ENCODE data around the gene KRTAP19-1. TPM values are rescaled to one million over a fixed set of nuclear protein-coding genes. Genes with fewer than 3 reads are reported as not detected.

The KRTAP19-1 gene
- polyA plus RNA-seq, 1 donor from 2014 or later = not detected

GRCh38 chr21:30447056-30447455 is 33.1 kb downstream of the KRTAP19-1 start:
- no peak overlapping the region for H3K27ac Mint-ChIP-seq
- no peaks in the 10 kb centered on the region for H3K36me3 Mint-ChIP-seq
- H3K27me3 Mint-ChIP-seq = no peaks in the 10 kb centered on the region
- H3K4me3 Mint-ChIP-seq = no peak overlapping the region
- peaks cover 0 to 3% (median 0%) of the 10 kb centered on the region in 3 donors for H3K9me3 Mint-ChIP-seq
- H3K4me1 Mint-ChIP-seq = peaks cover 0 to 1% (median 0%) of the 10 kb centered on the region in 3 donors

GRCh38 chr21:30444204-30444603 is 36.0 kb downstream of the KRTAP19-1 start:
- Mint-ChIP-seq H3K9me3 (peaks cover 0 to 5% (median 4%) of the 10 kb centered on the region in 3 donors), H3K27me3 (no peaks in the 10 kb centered on the region), H3K36me3 (no peaks in the 10 kb centered on the region), H3K4me1 (no peaks in the 10 kb centered on the region), H3K27ac (no peak overlapping the region), H3K4me3 (no peak overlapping the region)

GRCh38 chr21:30443226-30443625 is 36.9 kb downstream of the KRTAP19-1 start:
- no peaks in the 10 kb centered on the region for H3K4me1 Mint-ChIP-seq
- H3K9me3 Mint-ChIP-seq = peaks cover 0 to 5% (median 4%) of the 10 kb centered on the region in 3 donors
- H3K27me3 Mint-ChIP-seq = no peaks in the 10 kb centered on the region
- H3K27ac Mint-ChIP-seq = no peak overlapping the region
- no peak overlapping the region for H3K4me3 Mint-ChIP-seq
- H3K36me3 Mint-ChIP-seq = no peaks in the 10 kb centered on the region

- no peak within 1 kb of the TSS for H3K4me3 Mint-ChIP-seq
- H3K9me3 Mint-ChIP-seq = peaks cover 3 to 5% (median 4%) of the 10 kb centered on the region in 3 donors
- H3K4me1 Mint-ChIP-seq = no peaks in the 10 kb centered on the region
- H3K36me3 Mint-ChIP-seq = no peaks in the 10 kb centered on the region
- H3K27me3 Mint-ChIP-seq = no peaks in the 10 kb centered on the region
- no peak within 1 kb of the TSS for H3K27ac Mint-ChIP-seq
These were observed 40.2 kb downstream of the KRTAP19-1 start, which contains the start of gene KRTAP15-1 for GRCh38 chr21:30439975-30440374. KRTAP15-1 (plus strand) TSS chr21:30440275; CDS start chr21:30440328, 53 bp downstream.

GRCh38 chr21:30437010-30437565 is 43.1 kb downstream of the KRTAP19-1 start:
- Mint-ChIP-seq H3K36me3 (no peaks in the 10 kb centered on the region), H3K9me3 (peaks cover 3 to 8% (median 3%) of the 10 kb centered on the region in 3 donors), H3K27ac (no peak overlapping the region), H3K27me3 (no peaks in the 10 kb centered on the region), H3K4me3 (no peak overlapping the region), H3K4me1 (no peaks in the 10 kb centered on the region)

GRCh38 chr21:30434033-30434631 is 46.0 kb downstream of the KRTAP19-1 start:
- Mint-ChIP-seq H3K27me3 (no peaks in the 10 kb centered on the region), H3K27ac (no peak overlapping the region), H3K4me3 (no peak overlapping the region), H3K9me3 (peaks cover 2 to 3% (median 3%) of the 10 kb centered on the region in 3 donors), H3K36me3 (no peaks in the 10 kb centered on the region), H3K4me1 (no peaks in the 10 kb centered on the region)

- H3K36me3 Mint-ChIP-seq = no peaks in the 10 kb centered on the region
- no peaks in the 10 kb centered on the region for H3K27me3 Mint-ChIP-seq
- H3K27ac Mint-ChIP-seq = no peak within 1 kb of the TSS
- H3K9me3 Mint-ChIP-seq = peaks cover 3 to 7% (median 4%) of the 10 kb centered on the region in 3 donors
- peaks cover 0 to 4% (median 0%) of the 10 kb centered on the region in 3 donors for H3K4me1 Mint-ChIP-seq
- no peak within 1 kb of the TSS for H3K4me3 Mint-ChIP-seq
These were observed 50.0 kb downstream of the KRTAP19-1 start, which contains the start of gene KRTAP13-4 for GRCh38 chr21:30430170-30430655. KRTAP13-4 (plus strand) TSS chr21:30430220; CDS start chr21:30430276, 56 bp downstream.

Other genes starting within 250 kb of the KRTAP19-1 start
- gene KRTAP24-1, start 197.4 kb downstream of the KRTAP19-1 start, polyA plus RNA-seq = not detected
- not detected for gene KRTAP25-1, start 190.9 kb downstream of the KRTAP19-1 start, polyA plus RNA-seq
- gene KRTAP26-1, start 160.1 kb downstream of the KRTAP19-1 start, polyA plus RNA-seq = not detected
- not detected for gene KRTAP27-1, start 142.7 kb downstream of the KRTAP19-1 start, polyA plus RNA-seq
- gene KRTAP23-1, start 131.8 kb downstream of the KRTAP19-1 start, polyA plus RNA-seq = not detected
- gene KRTAP13-2, start 108.1 kb downstream of the KRTAP19-1 start, polyA plus RNA-seq = not detected
- gene KRTAP13-1, start 84.3 kb downstream of the KRTAP19-1 start, polyA plus RNA-seq = not detected
- not detected for gene KRTAP13-3, start 54.4 kb downstream of the KRTAP19-1 start, polyA plus RNA-seq
- not detected for gene KRTAP13-4, start 50.1 kb downstream of the KRTAP19-1 start, polyA plus RNA-seq
- gene KRTAP15-1, start 40.1 kb downstream of the KRTAP19-1 start, polyA plus RNA-seq = not detected
- gene KRTAP19-2, start 7.1 kb upstream of the KRTAP19-1 start, polyA plus RNA-seq = not detected
- gene KRTAP19-3, start 11.6 kb upstream of the KRTAP19-1 start, polyA plus RNA-seq = not detected
- gene KRTAP19-4, start 16.8 kb upstream of the KRTAP19-1 start, polyA plus RNA-seq = not detected
- gene KRTAP19-5, start 21.8 kb upstream of the KRTAP19-1 start, polyA plus RNA-seq = not detected
- not detected for gene KRTAP19-6, start 61.5 kb upstream of the KRTAP19-1 start, polyA plus RNA-seq
- gene KRTAP19-7, start 80.9 kb upstream of the KRTAP19-1 start, polyA plus RNA-seq = not detected
- not detected for gene KRTAP22-2, start 110.0 kb upstream of the KRTAP19-1 start, polyA plus RNA-seq
- gene KRTAP6-3, start 112.1 kb upstream of the KRTAP19-1 start, polyA plus RNA-seq = not detected
- not detected for gene KRTAP6-2, start 118.5 kb upstream of the KRTAP19-1 start, polyA plus RNA-seq
- gene KRTAP22-1, start 120.7 kb upstream of the KRTAP19-1 start, polyA plus RNA-seq = not detected
- gene KRTAP6-1, start 133.6 kb upstream of the KRTAP19-1 start, polyA plus RNA-seq = not detected
- not detected for gene KRTAP20-1, start 136.1 kb upstream of the KRTAP19-1 start, polyA plus RNA-seq
- gene KRTAP20-4, start 140.3 kb upstream of the KRTAP19-1 start, polyA plus RNA-seq = not detected
- not detected for gene KRTAP20-2, start 154.8 kb upstream of the KRTAP19-1 start, polyA plus RNA-seq
- gene KRTAP20-3, start 162.5 kb upstream of the KRTAP19-1 start, polyA plus RNA-seq = not detected
- not detected for gene KRTAP21-3, start 238.4 kb upstream of the KRTAP19-1 start, polyA plus RNA-seq

All from IgD-negative memory B cell (primary cell).